Thoracic aorta endothelial cell (primary cell): ENCODE measurements around the gene UBQLN1. TPM values are rescaled to one million over a fixed set of nuclear protein-coding genes. Genes with fewer than 3 reads are reported as not detected.

ENCODE experiments used
- total RNA-seq: library from RNA; depleted of rRNA; stranded (reverse); fragments of >200 nt; gene quantifications from 2 replicates; pipeline ENCODE4 v1.2.3, GENCODE V29; 2012

Gene UBQLN1
- total RNA-seq, result 145 and 184 TPM in 2 replicates

GRCh38 chr9:83707768-83708514 is at the start of gene UBQLN1:
Gene UBQLN1 (minus strand): TSS chr9:83707958. CDS start chr9:83707679, 279 bp downstream.

GRCh38 chr9:83622939-83623678 is 84.6 kb downstream of the UBQLN1 start, which contains the start of gene IDNK:
Gene IDNK (plus strand): TSS chr9:83623143. CDS start chr9:83623172, 29 bp downstream.

Other genes with a start within 250 kb of the UBQLN1 start
- 24.6 and 29.2 TPM in 2 replicates for gene FRMD3, start 169.6 kb downstream of the UBQLN1 start, total RNA-seq
- gene IDNK, start 84.8 kb downstream of the UBQLN1 start, total RNA-seq, result 3.1 and 3.8 TPM in 2 replicates
- 1.9 and 5.4 TPM in 2 replicates for gene GKAP1, start 109.8 kb upstream of the UBQLN1 start, total RNA-seq
- 4.4 and 5.1 TPM in 2 replicates for gene KIF27, start 213.5 kb upstream of the UBQLN1 start, total RNA-seq